DOHH2 (cell line): ENCODE results near the gene NIPAL3.

ENCODE experiments used
- H3F3A ChIP-seq: fragments of 200-600 bp; sonication (generic), shearing (Covaris generic); 2 replicates; pipeline ENCODE4 v1.6.0; 2016; ENCODE audit warnings: antibody characterized with exemption, mild to moderate bottlenecking; ENCODE audit not compliant: control insufficient read depth, insufficient read depth
- H3K27ac ChIP-seq: fragments of 200-600 bp; sonication (generic); 2 replicates; pipeline ENCODE4 v1.5.1; 2014; ENCODE audit warnings: low read depth, mild to moderate bottlenecking, low read length, moderate library complexity
- H3K27me3 ChIP-seq: fragments of 200-600 bp; sonication (generic); 2 replicates; pipeline ENCODE4 v1.6.1; 2014; ENCODE audit warnings: mild to moderate bottlenecking, low read length, mixed read lengths; ENCODE audit not compliant: control insufficient read depth
- H3K36me3 ChIP-seq: fragments of 200-600 bp; sonication (generic); 2 replicates; pipeline ENCODE4 v1.6.1; 2014; ENCODE audit warnings: mild to moderate bottlenecking, low read length, moderate library complexity, mixed read lengths; ENCODE audit not compliant: control insufficient read depth
- H3K4me1 ChIP-seq: fragments of 200-600 bp; sonication (generic); 2 replicates; pipeline ENCODE4 v1.6.1; 2014; ENCODE audit warnings: mild to moderate bottlenecking, low read length, mixed read lengths; ENCODE audit not compliant: control insufficient read depth
- H3K4me2 ChIP-seq: fragments of 200-600 bp; sonication (generic); 2 replicates; pipeline ENCODE4 v1.6.0; 2014; ENCODE audit warnings: mild to moderate bottlenecking, low read length, moderate library complexity
- H3K4me3 ChIP-seq: fragments of 200-600 bp; sonication (generic); 2 replicates; pipeline ENCODE4 v1.5.1; 2014; ENCODE audit warnings: mild to moderate bottlenecking, low read length, mixed read lengths
- H3K79me2 ChIP-seq: fragments of 200-600 bp; sonication (generic); 2 replicates; pipeline ENCODE4 v1.6.1; 2014; ENCODE audit warnings: mild to moderate bottlenecking, low read length, mixed read lengths; ENCODE audit not compliant: control insufficient read depth
- H3K9me2 ChIP-seq: fragments of 200-600 bp; sonication (generic); replicated peaks from 2 replicates; pipeline ENCODE4 v1.6.1; 2014; ENCODE audit warnings: mild to moderate bottlenecking, low read length, mixed read lengths; ENCODE audit not compliant: control insufficient read depth
- H3K9me3 ChIP-seq: fragments of 200-600 bp; sonication (generic); 2 replicates; pipeline ENCODE4 v1.6.1; 2014; ENCODE audit warnings: antibody characterized with exemption, low read length, mixed read lengths; ENCODE audit not compliant: control insufficient read depth, insufficient read depth
- H4K20me1 ChIP-seq: fragments of 200-600 bp; sonication (generic); 2 replicates; pipeline ENCODE4 v1.6.0; 2014; ENCODE audit warnings: low read depth, mild to moderate bottlenecking, antibody characterized with exemption, low read length, moderate library complexity; ENCODE audit not compliant: control insufficient read depth, insufficient read depth
- CTCF ChIP-seq: fragments of 200-600 bp; sonication (generic); IDR thresholded peaks from one replicate; pipeline ENCODE4 v1.5.1; 2014; ENCODE audit warnings: antibody characterized with exemption, mild to moderate bottlenecking, low read depth, low read length; ENCODE audit not compliant: poor library complexity, severe bottlenecking
- EZH2phosphoT487 ChIP-seq: fragments of 200-600 bp; sonication (generic); IDR thresholded peaks from 2 replicates; pipeline ENCODE4 v1.6.1; 2017; ENCODE audit warnings: borderline replicate concordance, mild to moderate bottlenecking, antibody characterized with exemption, low read length, moderate library complexity, mixed read lengths

The NIPAL3 gene

DNA sequence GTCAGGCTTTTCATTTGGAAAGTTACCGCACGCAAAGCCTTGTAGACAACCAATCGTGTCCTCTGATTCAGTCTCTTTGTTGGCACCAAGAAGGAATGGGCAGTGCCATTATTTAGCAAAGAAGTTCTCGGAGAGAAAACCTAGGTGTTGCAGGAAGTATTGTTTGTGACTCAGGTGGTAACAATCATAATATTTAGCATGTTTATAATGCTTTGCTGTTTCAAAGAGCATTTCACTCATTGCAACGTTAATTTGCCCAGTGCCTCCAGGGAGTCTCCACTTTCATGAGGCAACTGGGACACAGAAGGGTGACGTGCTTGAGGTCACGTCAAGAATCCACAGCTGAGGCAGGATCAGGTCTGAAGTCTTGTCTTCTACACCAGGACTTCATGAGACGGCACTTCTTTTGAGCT is 33.4 kb upstream of the NIPAL3 start:
- no peaks in the 10 kb centered on the region; the same call in 1 of the 2 replicates for H3K36me3 ChIP-seq

GRCh38 chr1:24383381-24383940 is 32.1 kb upstream of the NIPAL3 start:
- Histone ChIP-seq H3K4me2 (no peak overlapping the region), H3K9me3 (no peaks in the 10 kb centered on the region), H3K27ac (no peak overlapping the region), H3K4me1 (peaks cover 21% of the 10 kb centered on the region), H4K20me1 (no peaks in the 10 kb centered on the region), H3K4me3 (no peak overlapping the region), H3K36me3 (no peaks in the 10 kb centered on the region; the same call in 1 of the 2 replicates), H3K79me2 (no peaks in the 10 kb centered on the region), H3K27me3 (no peaks in the 10 kb centered on the region), H3F3A (no peaks in the 10 kb centered on the region), H3K9me2 (no peaks in the 10 kb centered on the region)
- TF ChIP-seq EZH2phosphoT487 (no peak), CTCF (no peak)

More for the DNA sequence above, 33.4 kb upstream of the NIPAL3 start:
- H3K27me3 ChIP-seq = no peaks in the 10 kb centered on the region
- H3K4me3 ChIP-seq = no peak overlapping the region
- H3K79me2 ChIP-seq = no peaks in the 10 kb centered on the region
- peaks cover 18% of the 10 kb centered on the region for H3K4me1 ChIP-seq
- no peak overlapping the region for H3K4me2 ChIP-seq
- H3K27ac ChIP-seq = no peak overlapping the region
- no peaks in the 10 kb centered on the region for H3K9me3 ChIP-seq
- H3K9me2 ChIP-seq = no peaks in the 10 kb centered on the region
- H4K20me1 ChIP-seq = no peaks in the 10 kb centered on the region
- no peaks in the 10 kb centered on the region for H3F3A ChIP-seq
- no peak for TF ChIP-seq EZH2phosphoT487
- no peak for TF ChIP-seq CTCF

- H4K20me1 ChIP-seq = no peaks in the 10 kb centered on the region
- no peaks in the 10 kb centered on the region; the same call in 1 of the 2 replicates for H3K36me3 ChIP-seq
- no peak overlapping the region for H3K4me3 ChIP-seq
- no peak for TF ChIP-seq EZH2phosphoT487
- TF ChIP-seq CTCF = no peak
- H3K9me2 ChIP-seq = no peaks in the 10 kb centered on the region
- no peak overlapping the region for H3K27ac ChIP-seq
- H3K4me2 ChIP-seq = no peak overlapping the region
- H3K79me2 ChIP-seq = no peaks in the 10 kb centered on the region
- H3K9me3 ChIP-seq = no peaks in the 10 kb centered on the region
- no peaks in the 10 kb centered on the region for H3F3A ChIP-seq
- H3K27me3 ChIP-seq = no peaks in the 10 kb centered on the region
- peaks cover 21% of the 10 kb centered on the region for H3K4me1 ChIP-seq
These were observed 31.1 kb upstream of the NIPAL3 start for GRCh38 chr1:24384251-24385090.
